A673 (cell line): ENCODE measurements around the gene SAP30BP.

Source experiments
- EZH2 ChIP-seq: fragments of 200-600 bp; sonication (generic); IDR thresholded peaks from 2 replicates; pipeline ENCODE4 v1.6.1; 2017; ENCODE audit warnings: borderline replicate concordance, low read depth, mild to moderate bottlenecking, mixed read lengths, antibody characterized with exemption, low read length; ENCODE audit not compliant: poor library complexity, severe bottlenecking
- TF ChIP-seq, protein P1 (sequence below): fragments of 300-800, 200-600 bp; sonication (generic); conservative IDR thresholded peaks from 2 replicates; pipeline ENCODE4 v1.5.1; 2017; ENCODE audit warnings: low read depth, mild to moderate bottlenecking, antibody characterized with exemption, low read length, moderate library complexity, mixed read lengths

DNA sequence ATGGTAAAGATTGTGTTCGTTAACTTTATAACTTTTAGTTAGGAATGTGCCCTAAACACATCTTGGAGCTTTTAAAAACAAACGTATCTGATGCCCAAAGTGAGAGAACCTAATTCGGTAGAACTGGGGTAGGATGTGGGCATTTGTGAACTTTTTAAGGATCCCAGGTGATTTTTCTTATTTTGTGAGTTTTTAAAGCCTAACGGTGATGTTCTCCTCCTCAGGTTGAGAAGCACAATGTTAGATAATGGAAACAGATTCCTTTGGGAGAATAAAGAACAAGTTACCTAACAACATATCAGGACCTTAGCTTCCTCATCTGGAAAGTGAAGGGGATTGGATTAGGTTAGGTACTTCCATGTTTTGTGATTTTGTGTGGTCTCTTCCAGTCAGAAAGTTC, 687 bp downstream of the SAP30BP start:
- TF ChIP-seq, protein P1, sequence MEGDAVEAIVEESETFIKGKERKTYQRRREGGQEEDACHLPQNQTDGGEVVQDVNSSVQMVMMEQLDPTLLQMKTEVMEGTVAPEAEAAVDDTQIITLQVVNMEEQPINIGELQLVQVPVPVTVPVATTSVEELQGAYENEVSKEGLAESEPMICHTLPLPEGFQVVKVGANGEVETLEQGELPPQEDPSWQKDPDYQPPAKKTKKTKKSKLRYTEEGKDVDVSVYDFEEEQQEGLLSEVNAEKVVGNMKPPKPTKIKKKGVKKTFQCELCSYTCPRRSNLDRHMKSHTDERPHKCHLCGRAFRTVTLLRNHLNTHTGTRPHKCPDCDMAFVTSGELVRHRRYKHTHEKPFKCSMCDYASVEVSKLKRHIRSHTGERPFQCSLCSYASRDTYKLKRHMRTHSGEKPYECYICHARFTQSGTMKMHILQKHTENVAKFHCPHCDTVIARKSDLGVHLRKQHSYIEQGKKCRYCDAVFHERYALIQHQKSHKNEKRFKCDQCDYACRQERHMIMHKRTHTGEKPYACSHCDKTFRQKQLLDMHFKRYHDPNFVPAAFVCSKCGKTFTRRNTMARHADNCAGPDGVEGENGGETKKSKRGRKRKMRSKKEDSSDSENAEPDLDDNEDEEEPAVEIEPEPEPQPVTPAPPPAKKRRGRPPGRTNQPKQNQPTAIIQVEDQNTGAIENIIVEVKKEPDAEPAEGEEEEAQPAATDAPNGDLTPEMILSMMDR, result no peak
- TF ChIP-seq EZH2, result no peak
